K562 (cell line): ENCODE data around the gene DENND2A. TPM values are rescaled to one million over a fixed set of nuclear protein-coding genes. Genes with fewer than 3 reads are reported as not detected.

ENCODE experiments used
- ATAC-seq: fragments of 200-7000 bp; cut with Tn5 transposase; 3 replicates; pipeline ENCODE4 v1.9.1; 2020; ENCODE audit warnings: moderate library complexity
- BruUV-seq: library from RNA; stranded (reverse); fragments of 400-500 nt; replicated peaks from 2 replicates; lab custom pipeline; 2021; lab: Mats Ljungman, UMichigan
- CTCF ChIA-PET: fragments of 300-600 bp; formaldehyde crosslinking; extraction: SDS; loops from one replicate; lab custom pipeline; 2021; ENCODE audit warnings: low intra/inter-chr PET ratio; lab: Yijun Ruan, JAX
- POLR2A ChIA-PET: fragments of 300-600, 350-650 bp; sonication (Branson Sonifier 250); formaldehyde crosslinking; extraction: SDS; loops from one replicate; lab custom pipeline; 2021; ENCODE audit warnings: antibody characterized with exemption, inconsistent platforms; lab: Yijun Ruan, JAX
- DNase-seq, 4 experiments: peaks; one replicate each; pipeline versions ENCODE4 v3.0.0 to v3.0.0-alpha.2; 2011 to 2018; ENCODE audit warnings: low spot score in 3 of 4, mixed read lengths in 3 of 4; ENCODE audit errors: extremely low read depth in 1 of 4
- FAIRE-seq: peaks from 2 replicates; lab custom pipeline; 2011; peaks lifted over from hg19 to GRCh38; lab: Jason Lieb, UNC
- H2AFZ ChIP-seq: 2 replicates; pipeline ENCODE4 v1.6.0; 2011; ENCODE audit warnings: low read depth, low read length, control low read depth, inconsistent platforms
- H3K27ac ChIP-seq: fragments of 200-600 bp; 3 replicates; pipeline ENCODE4 v1.8.0; 2011; ENCODE audit warnings: low read depth, mild to moderate bottlenecking, control low read depth, inconsistent platforms, low read length, moderate library complexity, mixed read lengths; ENCODE audit errors: extremely low read depth
- H3K27me3 ChIP-seq, 2 experiments: fragments of 300-600 bp in 1 of 2; 2 replicates in 1 of 2; 3 replicates in 1 of 2; pipeline versions ENCODE4 v1.6.0 to v1.8.0; 2011; ENCODE audit warnings: inconsistent platforms in 2 of 2, low read length in 2 of 2, mild to moderate bottlenecking in 1 of 2, mixed read lengths in 1 of 2, moderate library complexity in 1 of 2; ENCODE audit not compliant: control insufficient read depth in 2 of 2, insufficient read depth in 2 of 2
- H3K36me3 ChIP-seq: fragments of 300-600 bp; 3 replicates; pipeline ENCODE4 v1.8.0; 2011; ENCODE audit warnings: mild to moderate bottlenecking, low read length, inconsistent platforms; ENCODE audit not compliant: control insufficient read depth, insufficient read depth
- H3K4me1 ChIP-seq, 2 experiments: fragments of 200-600 bp in 1 of 2; replicated peaks in 1 of 2; 2 replicates in 1 of 2; 3 replicates in 1 of 2; pipeline versions ENCODE4 v1.5.1 to v1.8.0; 2011; ENCODE audit warnings: inconsistent platforms in 2 of 2, low read length in 2 of 2, mild to moderate bottlenecking in 1 of 2, mixed read lengths in 1 of 2, moderate library complexity in 1 of 2; ENCODE audit not compliant: control insufficient read depth in 2 of 2, insufficient read depth in 2 of 2
- H3K4me2 ChIP-seq: 2 replicates; pipeline ENCODE4 v1.6.1; 2011; ENCODE audit warnings: low read length, control low read depth, inconsistent platforms, mixed read lengths; ENCODE audit not compliant: insufficient read depth
- H3K4me3 ChIP-seq: fragments of 200-600 bp; sonication (generic), shearing (Covaris generic); 2 replicates; pipeline ENCODE4 v1.5.1; 2016; ENCODE audit warnings: control low read depth, inconsistent platforms
- H3K79me2 ChIP-seq: fragments of 200-600 bp; 3 replicates; pipeline ENCODE4 v1.8.0; 2011; ENCODE audit warnings: low read length, inconsistent platforms; ENCODE audit not compliant: control insufficient read depth, insufficient read depth
- H3K9ac ChIP-seq, 2 experiments: 2 replicates each; pipeline versions ENCODE4 v1.6.0 to v1.6.1; 2011; ENCODE audit warnings: low read depth in 2 of 2, low read length in 2 of 2, control low read depth in 1 of 2, inconsistent platforms in 1 of 2, mild to moderate bottlenecking in 1 of 2, mixed read lengths in 1 of 2; ENCODE audit not compliant: insufficient read depth in 1 of 2
- H3K9me1 ChIP-seq: one replicate; pipeline ENCODE4 v1.6.0; 2011; ENCODE audit warnings: inconsistent platforms, mild to moderate bottlenecking, low read length, moderate library complexity; ENCODE audit not compliant: control insufficient read depth, insufficient read depth
- H3K9me3 ChIP-seq: replicated peaks from 2 replicates; pipeline ENCODE4 v1.5.1; 2011; ENCODE audit warnings: low read depth, low read length, inconsistent platforms; ENCODE audit not compliant: control insufficient read depth, insufficient read depth
- H4K20me1 ChIP-seq: replicated peaks from 2 replicates; pipeline ENCODE4 v1.6.1; 2011; ENCODE audit warnings: low read length, inconsistent platforms, mixed read lengths; ENCODE audit not compliant: control insufficient read depth, insufficient read depth
- BRF2 ChIP-seq: IDR thresholded peaks from 3 replicates; pipeline ENCODE4 v1.6.1; 2011; ENCODE audit warnings: borderline replicate concordance, mild to moderate bottlenecking; ENCODE audit not compliant: insufficient read length, insufficient read depth
- HMG20B ChIP-seq: fragments of 250-450 bp; sonication (Bioruptor Pico); IDR thresholded peaks from 2 replicates; pipeline ENCODE4 v1.5.0; 2021; ENCODE audit warnings: mild to moderate bottlenecking
- SRF ChIP-seq, 2 experiments: fragments of 250-450, 450-650 bp in 1 of 2; sonication (Bioruptor Pico) in 1 of 2; sonication (generic) in 1 of 2; formaldehyde crosslinking; IDR thresholded peaks; 2 replicates each; pipeline versions ENCODE4 v1.5.0 to v1.5.1; 2020 to 2022; ENCODE audit warnings: mild to moderate bottlenecking in 1 of 2, missing genetic modification reagents in 1 of 2
- TRIM24 ChIP-seq, 2 experiments: fragments of 450-650 bp; IDR thresholded peaks; 2 replicates each; pipeline ENCODE4 v1.6.1; 2016
- ZBTB11 ChIP-seq, 3 experiments: fragments of 200-800 bp in 1 of 3; fragments of 250-450 bp in 1 of 3; fragments of 450-650 bp in 1 of 3; sonication (Bioruptor Pico) in 1 of 3; sonication (Bioruptor generic) in 1 of 3; formaldehyde crosslinking in 1 of 3; IDR thresholded peaks; 2 replicates each; pipeline versions ENCODE4 v1.6.1 to v1.8.0; 2016 to 2022; ENCODE audit warnings: mild to moderate bottlenecking in 2 of 3, missing genetic modification characterization in 2 of 3, missing compliant biosample characterization in 1 of 3, moderate library complexity in 1 of 3
- ZBTB33 ChIP-seq: sonication (generic); formaldehyde crosslinking; IDR thresholded peaks from 2 replicates; pipeline ENCODE4 v1.8.1; 2023; ENCODE audit warnings: mild to moderate bottlenecking, missing genetic modification reagents
- ZNF639 ChIP-seq, 2 experiments: fragments of 200-800 bp in 1 of 2; sonication (Bioruptor generic) in 1 of 2; sonication (generic) in 1 of 2; formaldehyde crosslinking in 1 of 2; IDR thresholded peaks in 1 of 2; conservative IDR thresholded peaks in 1 of 2; 2 replicates each; pipeline versions ENCODE4 v1.5.0 to v1.6.1; 2016 to 2020; ENCODE audit warnings: missing compliant biosample characterization in 1 of 2, missing genetic modification characterization in 1 of 2, missing genetic modification reagents in 1 of 2
- WGBS: fragments of 100-300 bp; shearing (Covaris generic); methylation state at CpG from one replicate; pipeline ENCODE4 v1.1.6; 2016; ENCODE audit warnings: low coverage, mixed read lengths; ENCODE audit not compliant: insufficient coverage; ENCODE audit errors: missing lambda C conversion rate; 5-methylcytosine and 5-hydroxymethylcytosine counted together
- in situ Hi-C: fragments of 300-500 bp; cut with MboI; formaldehyde crosslinking; loops from 4 replicates; pipeline ENCODE4 v1.15.0; 2018; ENCODE audit warnings: inconsistent platforms, mixed read lengths
- intact Hi-C: fragments of 100-400 bp; cut with micrococcal nuclease; formaldehyde crosslinking; loops from 2 replicates; pipeline ENCODE4 v1.14.2; 2022
- polyA plus RNA-seq, 8 experiments: library from polyadenylated mRNA; depleted of rRNA in 4 of 8; stranded (reverse) in 5 of 8; unstranded in 3 of 8; fragments of >200 nt; fragmentation: Nextera tagmentation in 2 of 8; fragmentation: Illumina TruSeq in 1 of 8; extraction: Ambion mirVana in 2 of 8; extraction: Trizol in 1 of 8; gene quantifications; 2 replicates each; pipeline versions ENCODE4 v1.2.1 to v1.2.3, GENCODE V29; 2011 to 2014; ENCODE audit warnings: inconsistent platforms in 1 of 8, missing spikeins in 1 of 8
- total RNA-seq, 7 experiments: library from RNA; depleted of rRNA in 6 of 7; stranded (reverse); fragments of >200 nt in 6 of 7; fragmentation: Illumina TruSeq in 2 of 7; extraction: Trizol in 2 of 7; gene quantifications; 2 replicates each; pipeline versions ENCODE4 v1.2.1 to v1.2.3, GENCODE V29; 2011 to 2021; ENCODE audit warnings: low replicate concordance in 1 of 7

Gene DENND2A
- total and polyA plus RNA-seq, 9 of the 15 experiments (the other 6 are each of a cell fraction or from before 2014, with no cell fraction given): not detected

- TF ChIP-seq ZNF639 (CRISPR knock-in tag; conservative IDR thresholded peaks at IDR 0.05 in 1 of 2, IDR thresholded peaks at IDR 0.05 in 1 of 2) (no peak), BRF2 (no peak), TRIM24 (IDR thresholded peaks at IDR 0.05) (no peak), SRF (CRISPR knock-in tag; IDR thresholded peaks at IDR 0.05) (no peak)
Measured at GRCh38 chr7:140678081-140678815, 37.6 kb upstream of the DENND2A start (continued).

- DNase-seq (no peak), FAIRE-seq (no peak)
- POLR2A ChIA-PET: interaction anchor here (0.7 to 1.3 kb wide), 2 partner anchors 19 to 25 kb away, joined by 3 to 4 read pairs; partner anchors contain the start of gene NDUFB2
- in situ Hi-C loops: no loop called here
- WGBS: 31% methylated on average over 3 of the region's 3 CpGs
- H3K27ac ChIP-seq: no peak overlapping the region
- no TSS peak for BruUV-seq
- no peaks in the 10 kb centered on the region for H4K20me1 ChIP-seq
- H3K36me3 ChIP-seq: peaks cover 6% of the 10 kb centered on the region; the same call in 1 of the 3 replicates
- TF ChIP-seq HMG20B: no peak
- no peak for TF ChIP-seq ZBTB11 (CRISPR knock-in tag; IDR thresholded peaks at IDR 0.05)
- TF ChIP-seq ZBTB33 (CRISPR knock-in tag): no peak
- TF ChIP-seq, all 486 proteins: peak for 0
- H3K79me2 ChIP-seq: no peaks in the 10 kb centered on the region
- CTCF ChIA-PET: no interaction called here
- intact Hi-C loops: loop anchor here (10.0 kb wide), 2 partner anchors 307 to 857 kb away; no protein-coding TSS in a partner anchor
- H2AFZ ChIP-seq: no peak overlapping the region
- no peak overlapping the region for H3K4me2 ChIP-seq
- H3K9me1 ChIP-seq: no peaks in the 10 kb centered on the region
- no peaks in the 10 kb centered on the region for H3K27me3 ChIP-seq
- H3K4me3 ChIP-seq: no peak overlapping the region
- H3K9ac ChIP-seq: no peak overlapping the region
- no peaks in the 10 kb centered on the region for H3K9me3 ChIP-seq
- peaks cover 13 to 23% of the 10 kb centered on the region in 2 experiments; a peak in 4 of 5 replicates for H3K4me1 ChIP-seq
- no peak for ATAC-seq
Measured at GRCh38 chr7:140677496-140677895, 36.9 kb upstream of the DENND2A start.
